ENCODE data around the gene NFIC.
"Not testable (repeated sequence)": the region's sequence is repeated elsewhere in the genome, so short reads cannot be mapped to it uniquely, and the experiment has no call there.

NFIC gene

GRCh38 chr19:3338541-3339181, 27.7 kb upstream of the NFIC start:
- DNase-seq (ENCODE audit: low spot score): no peak

GRCh38 chr19:3340340-3340739, 26.0 kb upstream of the NFIC start:
- no peak for DNase-seq (ENCODE audit: low spot score)

- DNase-seq (ENCODE audit: low spot score): no peak
These were observed 24.1 kb upstream of the NFIC start for GRCh38 chr19:3342246-3342645.

- DNase-seq (ENCODE audit: low spot score): not testable (repeated sequence)
These were observed 23.4 kb upstream of the NFIC start for GRCh38 chr19:3342962-3343361.

GRCh38 chr19:3343619-3344502, 22.5 kb upstream of the NFIC start:
- peak; percentile 73 for DNase-seq (ENCODE audit: low spot score)

- DNase-seq (ENCODE audit: low spot score): no peak
These were observed 21.5 kb upstream of the NFIC start for GRCh38 chr19:3344608-3345598.

GRCh38 chr19:3345850-3346460, 20.4 kb upstream of the NFIC start:
- no peak for DNase-seq (ENCODE audit: low spot score)

- DNase-seq (ENCODE audit: low spot score): peak; percentile 77
These were observed 19.6 kb upstream of the NFIC start for GRCh38 chr19:3346677-3347353.

GRCh38 chr19:3348042-3348441, 18.3 kb upstream of the NFIC start:
- DNase-seq (ENCODE audit: low spot score): no peak

- DNase-seq (ENCODE audit: low spot score): not testable (repeated sequence)
These were observed 17.9 kb upstream of the NFIC start for GRCh38 chr19:3348469-3348868.

- no peak for DNase-seq (ENCODE audit: low spot score)
These were observed 16.2 kb upstream of the NFIC start for GRCh38 chr19:3350014-3350663.

- no peak for DNase-seq (ENCODE audit: low spot score)
These were observed 14.5 kb upstream of the NFIC start for GRCh38 chr19:3351702-3352447.

GRCh38 chr19:3353493-3353892, 12.9 kb upstream of the NFIC start:
- DNase-seq (ENCODE audit: low spot score): no peak

- no peak for DNase-seq (ENCODE audit: low spot score)
These were observed 9.6 kb upstream of the NFIC start for GRCh38 chr19:3356805-3357204.

GRCh38 chr19:3357271-3357991, 9.0 kb upstream of the NFIC start:
- no peak for DNase-seq (ENCODE audit: low spot score)

GRCh38 chr19:3357992-3358688, 8.2 kb upstream of the NFIC start:
- no peak for DNase-seq (ENCODE audit: low spot score)

GRCh38 chr19:3358689-3359014, 7.7 kb upstream of the NFIC start:
- no peak for DNase-seq (ENCODE audit: low spot score)

GRCh38 chr19:3359015-3359918, 7.1 kb upstream of the NFIC start:
- DNase-seq (ENCODE audit: low spot score): no peak
